H9 (cell line): ENCODE measurements around the gene GLB1L3. TPM values are rescaled to one million over a fixed set of nuclear protein-coding genes. Genes with fewer than 3 reads are reported as not detected.
A peak's percentile ranks its signal among the peaks of the same experiment; 100 is the strongest.

Source experiments
- DNase-seq: peaks from one replicate; pipeline ENCODE4 v3.0.0-alpha.2; 2017
- H2AFZ ChIP-seq: one replicate; pipeline ENCODE4 v1.6.1; 2013; ENCODE audit warnings: mild to moderate bottlenecking, low read length, control low read depth, moderate library complexity
- H2AK5ac ChIP-seq: 2 replicates; pipeline ENCODE4 v1.6.1; 2013; ENCODE audit warnings: low read length, control low read depth, mixed read lengths; ENCODE audit not compliant: insufficient read length
- H2BK120ac ChIP-seq: one replicate; pipeline ENCODE4 v1.6.1; 2013; ENCODE audit warnings: low read depth, mild to moderate bottlenecking, low read length, control low read depth, inconsistent platforms; ENCODE audit not compliant: poor library complexity, severe bottlenecking
- H2BK12ac ChIP-seq: 2 replicates; pipeline ENCODE4 v1.6.1; 2013; ENCODE audit warnings: low read length, control low read depth, mixed read lengths, low read depth; ENCODE audit not compliant: insufficient read length
- H2BK15ac ChIP-seq: 2 replicates; pipeline ENCODE4 v1.6.1; 2013; ENCODE audit warnings: low read depth, low read length, control low read depth
- H2BK20ac ChIP-seq: one replicate; pipeline ENCODE4 v1.6.1; 2013; ENCODE audit warnings: low read depth, mild to moderate bottlenecking, low read length, control low read depth, inconsistent platforms; ENCODE audit not compliant: poor library complexity, severe bottlenecking
- H2BK5ac ChIP-seq: 2 replicates; pipeline ENCODE4 v1.6.1; 2013; ENCODE audit warnings: low read length, control low read depth, mixed read lengths; ENCODE audit not compliant: insufficient read length
- H3K14ac ChIP-seq: 2 replicates; pipeline ENCODE4 v1.6.1; 2013; ENCODE audit warnings: low read length, control low read depth; ENCODE audit not compliant: insufficient read depth
- H3K18ac ChIP-seq: 2 replicates; pipeline ENCODE4 v1.6.1; 2013; ENCODE audit warnings: low read depth, mild to moderate bottlenecking, mixed read lengths, low read length, control low read depth; ENCODE audit not compliant: insufficient read length
- H3K23ac ChIP-seq: 2 replicates; pipeline ENCODE4 v1.6.1; 2013; ENCODE audit warnings: low read length, control low read depth, mixed read lengths, low read depth; ENCODE audit not compliant: insufficient read length
- H3K23me2 ChIP-seq: 2 replicates; pipeline ENCODE4 v1.6.1; 2013; ENCODE audit warnings: low read depth, mild to moderate bottlenecking, mixed read lengths, low read length, control low read depth; ENCODE audit not compliant: insufficient read length, poor library complexity, severe bottlenecking
- H3K27ac ChIP-seq: 2 replicates; pipeline ENCODE4 v1.5.1; 2013; ENCODE audit warnings: low read length, control low read depth, mixed read lengths, low read depth; ENCODE audit not compliant: insufficient read length
- H3K27me3 ChIP-seq: 2 replicates; pipeline ENCODE4 v1.6.1; 2013; ENCODE audit warnings: low read length, control low read depth, inconsistent platforms; ENCODE audit not compliant: insufficient read depth
- H3K4ac ChIP-seq: 2 replicates; pipeline ENCODE4 v1.6.1; 2013; ENCODE audit warnings: low read depth, mild to moderate bottlenecking, control low read depth, inconsistent platforms, low read length, moderate library complexity
- H3K4me1 ChIP-seq: 2 replicates; pipeline ENCODE4 v1.6.1; 2013; ENCODE audit warnings: low read length, control low read depth, inconsistent platforms; ENCODE audit not compliant: insufficient read depth
- H3K4me2 ChIP-seq: 2 replicates; pipeline ENCODE4 v1.6.1; 2013; ENCODE audit warnings: low read length, control low read depth, mixed read lengths; ENCODE audit not compliant: insufficient read length, insufficient read depth
- H3K56ac ChIP-seq: 2 replicates; pipeline ENCODE4 v1.6.1; 2013; ENCODE audit warnings: low read depth, mild to moderate bottlenecking, mixed read lengths, low read length, control low read depth; ENCODE audit not compliant: insufficient read length
- H3K79me1 ChIP-seq: 2 replicates; pipeline ENCODE4 v1.6.1; 2013; ENCODE audit warnings: low read depth, mild to moderate bottlenecking, moderate library complexity, low read length, control low read depth, inconsistent platforms; ENCODE audit not compliant: insufficient read depth, poor library complexity, severe bottlenecking
- H3K79me2 ChIP-seq: 2 replicates; pipeline ENCODE4 v1.6.1; 2013; ENCODE audit warnings: low read length, control low read depth, inconsistent platforms; ENCODE audit not compliant: insufficient read depth
- H3K9ac ChIP-seq: 2 replicates; pipeline ENCODE4 v1.6.1; 2013; ENCODE audit warnings: low read length, control low read depth, mixed read lengths; ENCODE audit not compliant: insufficient read length; ENCODE audit errors: extremely low read depth
- H3K9me3 ChIP-seq: one replicate; pipeline ENCODE4 v1.6.1; 2013; ENCODE audit warnings: low read depth, low read length, inconsistent platforms; ENCODE audit not compliant: control insufficient read depth
- H3T11ph ChIP-seq: one replicate; pipeline ENCODE4 v1.6.1; 2013; ENCODE audit warnings: mild to moderate bottlenecking, low read length, control low read depth, inconsistent platforms
- H4K20me1 ChIP-seq: one replicate; pipeline ENCODE4 v1.6.1; 2013; ENCODE audit not compliant: control insufficient read depth, insufficient read length, insufficient read depth
- H4K5ac ChIP-seq: 2 replicates; pipeline ENCODE4 v1.6.1; 2013; ENCODE audit warnings: low read depth, mild to moderate bottlenecking, mixed read lengths, low read length, control low read depth; ENCODE audit not compliant: insufficient read length
- H4K8ac ChIP-seq: replicated peaks from 2 replicates; pipeline ENCODE4 v1.6.1; 2013; ENCODE audit warnings: low read length, control low read depth, mixed read lengths, low read depth; ENCODE audit not compliant: insufficient read length
- H4K91ac ChIP-seq: 2 replicates; pipeline ENCODE4 v1.6.1; 2013; ENCODE audit warnings: low read depth, mild to moderate bottlenecking, moderate library complexity, mixed read lengths, low read length, control low read depth; ENCODE audit not compliant: insufficient read length
- H3K27ac Mint-ChIP-seq, 3 experiments: 2 replicates in 2 of 3; 3 replicates in 1 of 3; pipeline ENCODE4 v1.8.0; 2020 to 2021; ENCODE audit warnings: mixed read lengths in 3 of 3, mild to moderate bottlenecking in 1 of 3, moderate library complexity in 1 of 3
- H3K27me3 Mint-ChIP-seq: 2 replicates; pipeline ENCODE4 v1.8.0; 2021; ENCODE audit warnings: low read depth, mild to moderate bottlenecking, moderate library complexity, mixed read lengths
- H3K36me3 Mint-ChIP-seq, 3 experiments: 2 replicates in 2 of 3; 3 replicates in 1 of 3; pipeline ENCODE4 v1.8.0; 2020 to 2021; ENCODE audit warnings: low read depth in 3 of 3, mixed read lengths in 3 of 3; ENCODE audit not compliant: insufficient read depth in 1 of 3
- H3K4me1 Mint-ChIP-seq, 2 experiments: 2 replicates each; pipeline ENCODE4 v1.8.0; 2020; ENCODE audit warnings: mixed read lengths in 2 of 2
- H3K4me3 Mint-ChIP-seq, 2 experiments: 2 replicates in 1 of 2; 3 replicates in 1 of 2; pipeline ENCODE4 v1.8.0; 2020 to 2021; ENCODE audit warnings: mild to moderate bottlenecking in 2 of 2, mixed read lengths in 2 of 2, moderate library complexity in 1 of 2
- H3K9me3 Mint-ChIP-seq, 2 experiments: 2 replicates in 1 of 2; 3 replicates in 1 of 2; pipeline ENCODE4 v1.8.0; 2020; ENCODE audit warnings: mild to moderate bottlenecking in 2 of 2, mixed read lengths in 2 of 2, moderate library complexity in 1 of 2
- CTCF ChIP-seq: fragments of 200-600 bp; sonication (generic); conservative IDR thresholded peaks from 3 replicates; pipeline ENCODE4 v1.8.0; 2021; ENCODE audit warnings: antibody characterized with exemption, mild to moderate bottlenecking
- WGBS: extraction: QIAGEN DNeasy Blood & Tissue Kit; methylation state at CpG from one replicate; pipeline ENCODE4 v1.1.7; 2013; ENCODE audit warnings: missing lambda C conversion rate, low lambda C conversion rate, mixed read lengths; ENCODE audit not compliant: insufficient read length; ENCODE audit errors: extremely low coverage; 5-methylcytosine and 5-hydroxymethylcytosine counted together
- total RNA-seq: library from RNA; stranded (reverse); gene quantifications from 2 replicates; pipeline ENCODE4 v1.2.1, GENCODE V29; 2021

GLB1L3 gene
- total RNA-seq, 1 experiment from 2014 or later: 11.2 TPM

GRCh38 chr11:134248910-134249480 lies 27.2 kb upstream of the GLB1L3 start:
- Mint-ChIP-seq H3K4me1 (peaks cover 13 to 17% of the 10 kb centered on the region in 2 experiments), H3K9me3 (no peaks in the 10 kb centered on the region), H3K36me3 (peaks cover 25 to 59% (median 38%) of the 10 kb centered on the region in 3 experiments), H3K27me3 (no peaks in the 10 kb centered on the region), H3K4me3 (no peak overlapping the region), H3K27ac (peak overlapping the region in 1 of 3 experiments; percentile 61; a peak in 1 of 7 replicates)
- no peak overlapping the region for H2BK20ac ChIP-seq
- H2AFZ ChIP-seq: no peak overlapping the region
- H3K4ac ChIP-seq: no peak overlapping the region
- no peak for TF ChIP-seq CTCF
- H3K56ac ChIP-seq: no peak overlapping the region
- H3K18ac ChIP-seq: no peak overlapping the region
- no CpG with 5 or more reads among the region's 7 CpGs for WGBS
- H3K9me3 ChIP-seq: no peaks in the 10 kb centered on the region
- no peak overlapping the region for H3T11ph ChIP-seq
- 0 out of 2 replicates have a peak, but pooled peaks cover 2% of the 10 kb centered on the region for H3K4me1 ChIP-seq
- H3K79me1 ChIP-seq: no peaks in the 10 kb centered on the region
- no peak overlapping the region for H4K91ac ChIP-seq
- no peak overlapping the region for H3K9ac ChIP-seq
- H2BK15ac ChIP-seq: no peak overlapping the region
- H3K27me3 ChIP-seq: no peaks in the 10 kb centered on the region
- H4K5ac ChIP-seq: no peak overlapping the region
- no peak overlapping the region for H3K4me2 ChIP-seq
- H2BK120ac ChIP-seq: no peak overlapping the region
- DNase-seq: no peak
- no peak overlapping the region for H3K14ac ChIP-seq
- H3K79me2 ChIP-seq: no peaks in the 10 kb centered on the region
- H2AK5ac ChIP-seq: no peak overlapping the region
- no peak overlapping the region for H3K27ac ChIP-seq
- no peak overlapping the region for H2BK12ac ChIP-seq
- H4K8ac ChIP-seq: no peak overlapping the region
- no peak overlapping the region for H3K23ac ChIP-seq
- H2BK5ac ChIP-seq: no peak overlapping the region
- no peaks in the 10 kb centered on the region for H4K20me1 ChIP-seq
- H3K23me2 ChIP-seq: peaks cover 1% of the 10 kb centered on the region
